Measurements from ENCODE around the gene KLKB1. TPM values are rescaled to one million over a fixed set of nuclear protein-coding genes. Genes with fewer than 3 reads are reported as not detected.

The KLKB1 gene
- total RNA-seq, 1 donor from 2014 or later, result 0.29 TPM

DNA sequence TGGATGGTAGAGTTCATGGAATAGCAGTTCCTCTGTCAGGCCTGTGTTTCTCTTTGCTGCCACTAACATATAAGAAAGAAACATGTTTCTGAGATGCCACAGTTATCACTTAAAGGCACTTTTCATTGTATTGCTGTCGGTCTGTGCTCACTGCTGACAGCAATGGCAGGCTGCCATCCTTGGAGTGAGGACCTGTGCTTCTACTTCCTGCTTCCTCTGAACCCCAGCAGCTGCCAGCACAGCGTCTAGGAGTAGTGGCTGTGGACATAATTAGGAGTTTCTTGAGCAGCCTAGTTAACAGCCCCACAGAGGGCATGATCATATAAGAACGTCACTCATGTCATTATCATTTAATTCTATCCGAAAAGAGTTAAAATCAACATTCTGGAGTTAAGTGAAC lies 69.2 kb downstream of the KLKB1 start:
- H3K27ac Mint-ChIP-seq (ENCODE audit: unreplicated experiment), result no peak overlapping the region
- H3K27me3 Mint-ChIP-seq (ENCODE audit: unreplicated experiment), result peaks cover 3% of the 10 kb centered on the region
- TF ChIP-seq, protein P1, sequence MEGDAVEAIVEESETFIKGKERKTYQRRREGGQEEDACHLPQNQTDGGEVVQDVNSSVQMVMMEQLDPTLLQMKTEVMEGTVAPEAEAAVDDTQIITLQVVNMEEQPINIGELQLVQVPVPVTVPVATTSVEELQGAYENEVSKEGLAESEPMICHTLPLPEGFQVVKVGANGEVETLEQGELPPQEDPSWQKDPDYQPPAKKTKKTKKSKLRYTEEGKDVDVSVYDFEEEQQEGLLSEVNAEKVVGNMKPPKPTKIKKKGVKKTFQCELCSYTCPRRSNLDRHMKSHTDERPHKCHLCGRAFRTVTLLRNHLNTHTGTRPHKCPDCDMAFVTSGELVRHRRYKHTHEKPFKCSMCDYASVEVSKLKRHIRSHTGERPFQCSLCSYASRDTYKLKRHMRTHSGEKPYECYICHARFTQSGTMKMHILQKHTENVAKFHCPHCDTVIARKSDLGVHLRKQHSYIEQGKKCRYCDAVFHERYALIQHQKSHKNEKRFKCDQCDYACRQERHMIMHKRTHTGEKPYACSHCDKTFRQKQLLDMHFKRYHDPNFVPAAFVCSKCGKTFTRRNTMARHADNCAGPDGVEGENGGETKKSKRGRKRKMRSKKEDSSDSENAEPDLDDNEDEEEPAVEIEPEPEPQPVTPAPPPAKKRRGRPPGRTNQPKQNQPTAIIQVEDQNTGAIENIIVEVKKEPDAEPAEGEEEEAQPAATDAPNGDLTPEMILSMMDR (IDR thresholded peaks at IDR 0.05; ENCODE audit: partially characterized antibody, unreplicated experiment), result no peak
- no peak overlapping the region for H3K4me3 Mint-ChIP-seq (ENCODE audit: unreplicated experiment)
- no peak for DNase-seq
- peaks cover 3% of the 10 kb centered on the region for H3K4me1 Mint-ChIP-seq (ENCODE audit: low read depth, unreplicated experiment)
- H3K36me3 Mint-ChIP-seq (ENCODE audit: unreplicated experiment), result no peaks in the 10 kb centered on the region
- peaks cover 2% of the 10 kb centered on the region for H3K9me3 Mint-ChIP-seq (ENCODE audit: unreplicated experiment)

GRCh38 chr4:186297013-186297645 lies 69.8 kb downstream of the KLKB1 start:
- Mint-ChIP-seq H3K36me3 (ENCODE audit: unreplicated experiment) (no peaks in the 10 kb centered on the region), H3K4me3 (ENCODE audit: unreplicated experiment) (peak overlapping the region; percentile 5), H3K27me3 (ENCODE audit: unreplicated experiment) (peaks cover 3% of the 10 kb centered on the region), H3K27ac (ENCODE audit: unreplicated experiment) (no peak overlapping the region), H3K9me3 (ENCODE audit: unreplicated experiment) (peaks cover 2% of the 10 kb centered on the region), H3K4me1 (ENCODE audit: low read depth, unreplicated experiment) (peaks cover 3% of the 10 kb centered on the region)
- TF ChIP-seq, protein P1 (IDR thresholded peaks at IDR 0.05; ENCODE audit: partially characterized antibody, unreplicated experiment), result peak; percentile 80
- DNase-seq, result no peak

GRCh38 chr4:186298031-186298647 lies 70.8 kb downstream of the KLKB1 start:
- Mint-ChIP-seq H3K27ac (ENCODE audit: unreplicated experiment) (no peak overlapping the region), H3K4me1 (ENCODE audit: low read depth, unreplicated experiment) (peaks cover 3% of the 10 kb centered on the region), H3K36me3 (ENCODE audit: unreplicated experiment) (no peaks in the 10 kb centered on the region), H3K9me3 (ENCODE audit: unreplicated experiment) (peaks cover 2% of the 10 kb centered on the region), H3K27me3 (ENCODE audit: unreplicated experiment) (peaks cover 3% of the 10 kb centered on the region), H3K4me3 (ENCODE audit: unreplicated experiment) (peak overlapping the region; percentile 55)
- peak; percentile 39 for DNase-seq
- TF ChIP-seq, protein P1 (IDR thresholded peaks at IDR 0.05; ENCODE audit: partially characterized antibody, unreplicated experiment), result no peak

- DNase-seq, result no peak
- Mint-ChIP-seq H3K36me3 (ENCODE audit: unreplicated experiment) (no peaks in the 10 kb centered on the region), H3K4me1 (ENCODE audit: low read depth, unreplicated experiment) (peaks cover 3% of the 10 kb centered on the region), H3K27ac (ENCODE audit: unreplicated experiment) (no peak overlapping the region), H3K4me3 (ENCODE audit: unreplicated experiment) (no peak overlapping the region), H3K27me3 (ENCODE audit: unreplicated experiment) (peaks cover 3% of the 10 kb centered on the region), H3K9me3 (ENCODE audit: unreplicated experiment) (peaks cover 2% of the 10 kb centered on the region)
- TF ChIP-seq, protein P1 (IDR thresholded peaks at IDR 0.05; ENCODE audit: partially characterized antibody, unreplicated experiment), result no peak
Measured at GRCh38 chr4:186299291-186299690, 72.0 kb downstream of the KLKB1 start.
